Stimulated activated CD8-positive, alpha-beta memory T cell treated with anti-CD3 and anti-CD28 coated beads, Interleukin-15, amount 100 ng/mL, for 4 hours (primary cell): ENCODE results near the gene EFNB1.

Source experiments
- DNase-seq, 2 donors: peaks; one replicate each; pipeline ENCODE4 v3.0.0-alpha.2; 2020; ENCODE audit warnings: low read depth in 2 of 2

The EFNB1 gene

GRCh38 chrX:68883800-68884199 lies 55.0 kb downstream of the EFNB1 start:
- no peak for DNase-seq

DNA sequence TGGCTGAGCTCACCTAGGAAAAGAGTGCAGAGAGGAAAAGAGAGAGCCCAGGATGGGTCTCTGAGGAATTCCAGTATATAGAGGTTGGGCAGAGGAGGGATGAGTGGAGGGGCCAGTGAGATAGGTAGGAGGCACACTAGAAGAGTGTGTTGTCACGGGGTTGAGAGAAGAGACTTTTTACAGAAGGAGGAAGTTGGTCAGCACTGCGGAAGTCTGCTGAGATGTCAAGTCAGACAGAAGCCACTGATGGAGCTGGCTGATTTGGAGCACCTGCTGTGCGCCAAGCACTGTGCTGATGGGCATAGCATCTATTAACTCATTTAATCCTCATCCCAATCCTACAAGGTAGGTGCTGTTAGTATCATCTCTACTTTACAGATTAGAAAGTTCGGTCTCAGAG lies 60.4 kb downstream of the EFNB1 start:
- DNase-seq = no peak
